Inflammatory macrophage treated with lipopolysaccharide for 1 hour (primary cell): ENCODE data around the gene SERPINB3.
"Not testable (repeated sequence)": the region's sequence is repeated elsewhere in the genome, so short reads cannot be mapped to it uniquely, and the experiment has no call there.

Experiments
- DNase-seq, 2 donors: peaks; one replicate each; pipeline ENCODE4 v3.0.0-alpha.2; 2020 to 2022

Gene SERPINB3

DNA sequence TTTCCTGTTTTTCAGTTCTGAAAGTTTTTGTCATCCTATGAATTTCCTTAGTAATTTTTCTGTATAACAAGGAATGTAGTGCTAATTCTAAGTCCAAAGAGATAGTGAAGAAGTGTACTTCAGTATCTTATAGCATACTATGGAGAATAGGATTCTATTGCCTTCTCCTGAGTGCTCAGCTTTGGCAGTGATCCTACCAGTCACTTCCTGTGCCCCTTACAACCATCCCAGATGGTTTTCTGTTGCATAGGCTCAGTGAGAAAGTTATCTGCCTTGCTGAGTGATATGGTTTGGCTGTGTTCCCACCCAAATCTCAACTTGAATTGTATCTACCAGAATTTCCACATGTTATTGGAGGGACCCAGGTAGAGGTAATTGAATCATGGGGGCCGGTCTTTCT lies 17.0 kb downstream of the SERPINB3 start:
- not testable (repeated sequence) for DNase-seq

DNA sequence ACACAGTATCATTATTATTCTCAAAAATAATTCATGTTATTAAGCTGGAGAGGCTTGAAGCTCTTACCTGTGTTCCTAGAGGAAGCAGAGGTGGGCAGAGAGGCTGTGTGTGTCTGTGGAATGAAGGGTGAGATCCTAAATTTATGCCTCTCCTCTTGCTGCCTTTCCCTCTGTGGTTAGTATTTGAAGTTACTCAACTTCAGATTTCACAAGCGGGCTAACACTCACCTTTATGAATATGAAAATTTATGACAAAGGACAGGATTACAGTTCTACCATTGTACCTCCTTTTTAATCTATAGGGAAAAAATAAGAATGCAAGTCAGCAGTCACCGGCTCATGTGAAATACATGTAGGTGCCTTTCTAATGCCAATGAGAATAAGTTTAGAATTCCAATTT lies 17.6 kb downstream of the SERPINB3 start, which contains the start of gene SERPINB4:
Gene SERPINB4, minus strand, starts transcription at position 115 of the 400 bp plus-strand sequence. CDS start 679 bp downstream, outside the sequence.
- DNase-seq, result not testable (repeated sequence)

DNA sequence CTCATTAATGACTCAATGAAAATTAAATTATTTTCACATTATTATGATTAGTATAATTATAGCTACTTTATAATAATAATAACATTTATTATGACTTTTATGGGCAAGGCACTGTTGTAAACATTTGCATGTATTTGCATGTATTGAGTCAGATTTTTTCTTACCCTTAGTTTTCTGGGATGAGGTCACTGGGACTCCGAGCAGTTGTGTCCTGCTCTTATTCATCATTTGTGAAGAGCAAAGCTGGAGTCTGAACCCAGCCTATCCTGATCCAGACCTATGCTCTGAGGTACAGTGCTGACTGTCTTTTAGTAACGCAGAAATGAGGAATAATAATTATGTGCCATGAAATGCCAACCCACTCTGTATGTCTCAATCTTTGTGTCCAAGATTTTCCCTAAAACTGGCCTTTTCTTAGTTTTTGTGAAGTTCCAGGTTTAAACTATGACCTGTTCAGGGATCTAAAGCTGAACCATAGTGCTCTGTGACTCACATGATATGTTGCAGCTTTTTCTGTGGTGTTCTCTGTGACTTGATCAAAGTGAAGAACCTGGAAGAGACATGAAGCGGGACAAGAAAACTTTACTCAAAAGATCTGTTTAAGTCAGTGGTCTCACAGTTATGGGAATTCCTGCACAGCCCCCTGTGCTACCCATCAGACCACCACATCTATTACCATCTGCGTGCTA lies 18.9 kb downstream of the SERPINB3 start:
- not testable (repeated sequence) for DNase-seq

DNA sequence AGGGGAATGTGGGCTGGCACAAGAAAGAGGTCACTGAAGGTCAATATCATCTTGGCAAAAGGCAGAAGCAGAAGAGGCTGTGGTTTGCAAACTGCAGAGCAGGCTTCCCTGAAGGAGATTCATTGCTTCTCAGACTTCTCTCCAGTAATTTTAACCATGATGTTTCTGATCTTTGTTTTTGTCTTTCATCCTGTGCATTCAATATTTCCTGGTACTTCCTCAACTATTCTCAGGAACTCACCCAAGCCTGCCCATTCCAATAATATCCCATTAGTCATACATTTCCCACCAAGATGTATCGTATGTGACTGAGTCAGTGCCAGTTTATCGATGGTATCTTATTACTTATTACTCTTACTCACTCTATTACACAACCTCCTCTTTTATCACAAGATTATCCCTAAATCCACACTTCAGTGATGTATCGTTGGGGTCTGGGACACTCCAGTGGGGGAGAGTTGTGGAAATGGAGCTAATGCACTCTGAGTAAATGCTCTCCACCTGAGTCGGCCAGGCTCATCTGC lies 20.5 kb downstream of the SERPINB3 start:
- DNase-seq, result not testable (repeated sequence)

DNA sequence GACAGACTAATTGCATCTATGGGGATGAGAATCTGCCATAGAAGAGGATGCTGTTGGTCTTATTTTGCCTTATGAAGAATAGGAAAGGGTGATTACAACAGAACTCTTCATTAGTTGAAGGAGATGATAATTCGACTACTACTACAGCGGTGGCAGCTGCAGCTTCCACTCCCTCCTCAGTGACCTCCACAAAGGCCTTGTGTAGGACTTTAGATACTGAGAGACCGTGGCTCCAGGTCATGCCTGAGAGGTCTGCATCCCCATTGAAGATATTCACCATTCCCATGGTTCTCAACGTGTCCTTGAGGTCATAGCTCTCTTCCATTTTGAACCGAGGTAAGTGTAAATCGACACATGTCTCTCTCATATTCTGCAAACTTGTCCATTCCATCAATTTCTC lies 24.0 kb downstream of the SERPINB3 start:
- no peak for DNase-seq

DNA sequence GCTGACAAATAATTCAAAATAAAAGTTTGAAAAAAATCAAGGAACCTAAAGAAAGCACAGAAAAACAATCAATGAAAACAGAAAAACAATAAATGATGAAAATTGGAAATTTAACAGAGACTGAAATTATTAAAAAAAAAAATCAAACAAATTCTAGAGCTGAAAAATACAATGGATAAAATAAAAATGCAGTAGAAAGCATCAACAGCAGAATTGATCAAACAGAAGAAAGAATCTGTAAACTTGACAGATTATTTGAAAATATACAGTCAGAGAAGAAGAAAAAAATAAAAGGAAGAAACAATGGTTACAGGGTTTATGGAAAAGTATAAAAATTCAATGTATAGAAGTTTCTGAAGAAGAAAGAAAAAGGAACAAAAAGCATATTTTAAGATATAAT lies 33.9 kb downstream of the SERPINB3 start:
- no peak for DNase-seq

DNA sequence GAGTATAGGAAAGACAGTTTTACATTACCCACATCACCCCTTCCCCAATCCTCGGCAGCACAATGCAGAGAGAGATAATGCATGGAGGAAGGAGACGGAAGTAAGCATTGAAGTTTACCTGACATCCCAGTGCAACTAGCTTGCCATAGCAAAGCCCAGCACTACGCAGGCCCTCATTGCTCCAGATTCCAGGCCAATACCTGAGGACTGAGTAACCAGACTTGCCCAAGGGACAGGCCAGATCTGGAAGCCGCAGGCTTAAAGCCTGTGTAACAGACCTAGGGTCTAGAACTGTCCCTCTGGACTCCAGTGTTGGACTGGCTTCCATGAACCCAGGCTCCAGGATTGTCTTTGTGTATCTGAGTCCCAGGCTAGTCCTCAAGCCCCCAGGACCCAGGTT lies 35.3 kb downstream of the SERPINB3 start:
- DNase-seq, result no peak

DNA sequence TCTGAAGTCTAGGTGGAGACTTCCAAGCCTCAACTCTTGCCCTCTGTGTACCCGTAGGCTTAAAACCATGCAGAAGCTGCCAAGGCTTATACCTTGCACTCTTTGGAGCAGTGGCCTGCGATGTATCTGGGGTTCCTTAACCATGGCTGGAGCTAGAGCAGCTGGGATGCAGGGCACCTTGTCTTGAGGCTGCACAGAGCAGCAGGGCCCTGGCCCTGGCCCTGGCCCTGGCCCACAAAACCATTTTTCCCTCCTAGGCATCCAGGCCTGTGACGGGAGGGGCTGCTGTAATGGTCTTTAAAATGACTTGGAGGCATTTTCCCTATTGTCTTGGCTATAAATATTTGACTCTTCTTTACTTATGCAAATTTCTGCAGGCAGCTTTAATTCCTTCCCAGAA lies 36.8 kb downstream of the SERPINB3 start:
- DNase-seq, result no peak

DNA sequence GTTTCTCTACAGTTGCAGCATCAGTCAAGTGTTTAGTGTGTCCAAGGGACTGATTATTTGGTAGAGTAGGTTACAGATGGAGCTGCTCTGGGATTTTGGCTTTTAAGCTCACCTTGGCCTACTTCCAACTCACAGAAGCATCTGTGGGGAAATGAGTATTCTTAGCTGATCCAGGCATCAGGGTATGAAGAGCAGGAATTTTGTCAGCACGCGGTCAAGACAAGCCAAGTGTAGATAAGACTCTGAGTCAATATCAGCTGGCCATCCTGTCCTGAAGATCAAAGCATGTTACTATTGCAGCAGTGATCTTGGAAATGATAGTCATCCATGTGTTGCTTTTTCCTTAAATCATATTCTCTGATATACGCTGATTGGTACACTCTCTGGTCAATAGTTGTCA lies 42.0 kb downstream of the SERPINB3 start:
- DNase-seq, result no peak

DNA sequence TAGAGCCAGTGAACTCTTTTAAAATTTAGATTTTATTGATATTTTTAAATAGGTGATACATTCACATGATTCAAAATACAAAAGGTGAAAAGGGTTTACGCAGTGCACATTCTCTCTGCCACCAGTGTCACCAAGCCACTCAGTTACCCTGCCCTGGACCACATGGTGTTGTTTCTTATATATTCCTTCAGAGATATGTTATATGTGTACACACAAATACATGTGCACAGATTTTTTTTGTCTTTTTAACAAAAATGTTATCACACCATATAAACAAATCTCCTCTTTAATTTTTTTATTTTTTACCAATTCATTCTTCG lies 43.8 kb downstream of the SERPINB3 start:
- DNase-seq, result no peak

DNA sequence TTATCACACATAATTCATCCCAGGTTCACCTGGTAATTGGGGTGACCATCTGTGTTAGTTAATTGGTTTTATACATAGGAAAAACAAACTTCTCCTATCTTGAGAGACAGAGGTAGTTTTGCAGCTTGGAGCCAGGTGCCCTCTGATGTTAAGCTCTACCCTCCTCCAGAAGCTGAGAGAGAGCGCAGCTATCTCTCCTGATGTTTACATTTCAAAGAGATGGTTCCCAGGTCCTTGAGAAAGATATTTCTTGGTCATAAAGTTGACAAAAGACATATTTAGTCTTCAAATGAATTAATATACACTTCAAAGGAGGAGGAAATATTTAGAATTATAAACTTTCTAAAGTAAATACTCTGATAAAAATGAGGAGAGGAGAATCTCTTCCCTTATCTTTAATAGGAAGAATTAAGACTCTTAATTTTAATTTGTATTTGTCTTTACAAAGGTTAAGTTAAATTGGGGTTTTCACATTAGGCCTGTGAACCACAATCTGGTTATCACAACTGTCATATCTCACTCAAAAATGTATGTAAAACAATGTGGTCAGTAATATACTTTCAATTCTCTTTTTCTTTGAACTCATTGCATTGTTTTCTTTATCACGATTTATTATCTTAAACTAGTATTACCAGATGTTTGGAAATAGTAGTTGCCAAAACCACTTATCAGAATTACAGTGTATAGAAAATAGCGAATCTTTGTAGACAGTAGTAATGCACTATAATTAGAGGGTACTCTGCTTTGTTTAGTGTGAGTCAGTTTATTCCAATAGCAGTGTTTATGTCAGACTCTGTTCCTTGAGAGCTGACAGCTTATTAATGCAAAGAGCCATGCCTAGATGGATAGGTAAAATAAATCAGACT lies 44.4 kb downstream of the SERPINB3 start:
- no peak for DNase-seq

DNA sequence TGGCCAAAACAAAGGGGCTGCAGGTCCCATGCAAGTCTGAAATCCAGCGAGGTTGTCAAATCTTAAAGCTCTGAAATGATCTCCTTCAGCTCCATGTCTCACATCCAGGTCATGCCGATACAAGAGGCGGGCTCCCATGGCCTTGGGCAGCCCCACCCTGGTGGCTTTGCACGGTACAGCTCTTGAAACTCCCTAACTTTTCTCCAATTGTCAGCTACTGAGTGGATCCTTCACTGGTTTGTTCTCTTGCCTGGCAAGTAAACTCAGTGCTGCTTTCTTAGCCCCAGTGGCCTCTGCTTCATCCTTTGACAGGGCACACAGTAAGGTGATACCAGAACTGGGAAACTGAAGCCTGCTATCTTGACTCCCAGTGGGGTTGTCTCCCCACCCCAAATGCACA lies 48.3 kb downstream of the SERPINB3 start:
- no peak for DNase-seq

DNA sequence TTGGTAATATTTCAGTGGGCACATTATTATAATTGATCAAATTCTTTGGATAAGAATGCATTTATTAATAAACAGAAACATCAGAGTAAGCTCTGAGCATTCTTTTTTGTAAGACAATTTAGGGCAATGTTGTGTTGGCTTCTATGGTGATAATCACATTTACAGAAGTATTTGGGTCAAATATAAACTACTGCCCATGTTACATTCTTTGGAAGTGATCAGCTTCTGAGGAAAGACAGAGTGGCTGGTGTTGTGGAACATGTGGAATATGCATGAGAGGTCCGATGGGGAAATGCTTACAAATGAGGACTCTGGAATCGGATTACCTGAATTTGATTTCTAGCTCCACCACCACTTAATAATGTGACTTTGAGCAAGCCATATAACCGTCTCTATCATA lies 55.2 kb downstream of the SERPINB3 start:
- DNase-seq, result no peak
